ENCODE measurements around the gene DCTN4.
"Not testable (repeated sequence)": the region's sequence is repeated elsewhere in the genome, so short reads cannot be mapped to it uniquely, and the experiment has no call there.

The DCTN4 gene

GRCh38 chr5:150778088-150778516, 19.3 kb upstream of the DCTN4 start:
- no peak for DNase-seq

GRCh38 chr5:150777685-150778084, 18.9 kb upstream of the DCTN4 start:
- DNase-seq = no peak

GRCh38 chr5:150774145-150774544, 15.3 kb upstream of the DCTN4 start:
- DNase-seq = no peak

GRCh38 chr5:150771034-150771795, 12.4 kb upstream of the DCTN4 start:
- no peak for DNase-seq

GRCh38 chr5:150766251-150766650, 7.4 kb upstream of the DCTN4 start:
- DNase-seq = no peak

GRCh38 chr5:150765799-150766169, 7.0 kb upstream of the DCTN4 start:
- DNase-seq = no peak

- DNase-seq = no peak
These were observed 6.4 kb upstream of the DCTN4 start for GRCh38 chr5:150765011-150765798.

- no peak for DNase-seq
These were observed 5.7 kb upstream of the DCTN4 start for GRCh38 chr5:150764530-150764929.

GRCh38 chr5:150763023-150763769, 4.4 kb upstream of the DCTN4 start:
- no peak for DNase-seq

GRCh38 chr5:150762211-150762610, 3.4 kb upstream of the DCTN4 start:
- no peak for DNase-seq

- DNase-seq = no peak
These were observed 442 bp upstream of the DCTN4 start for GRCh38 chr5:150759334-150759583.

GRCh38 chr5:150758203-150758530, 650 bp downstream of the DCTN4 start:
- DNase-seq = no peak

- no peak for DNase-seq
These were observed 1.6 kb downstream of the DCTN4 start for GRCh38 chr5:150757087-150757649.

- no peak for DNase-seq
These were observed 5.0 kb downstream of the DCTN4 start for GRCh38 chr5:150753863-150754262.

GRCh38 chr5:150753463-150753862, 5.4 kb downstream of the DCTN4 start:
- DNase-seq = no peak

GRCh38 chr5:150751096-150751891, 7.5 kb downstream of the DCTN4 start:
- DNase-seq = no peak

- no peak for DNase-seq
These were observed 8.3 kb downstream of the DCTN4 start for GRCh38 chr5:150750469-150750868.

- not testable (repeated sequence) for DNase-seq
These were observed 15.7 kb downstream of the DCTN4 start for GRCh38 chr5:150743142-150743488.

GRCh38 chr5:150742455-150743141, 16.2 kb downstream of the DCTN4 start:
- DNase-seq = not testable (repeated sequence)

- DNase-seq = no peak
These were observed 17.8 kb downstream of the DCTN4 start for GRCh38 chr5:150740992-150741391.

GRCh38 chr5:150738862-150739261, 20.0 kb downstream of the DCTN4 start:
- no peak for DNase-seq
